K562 (cell line): ENCODE measurements around the gene ZSCAN2. TPM values are rescaled to one million over a fixed set of nuclear protein-coding genes. Genes with fewer than 3 reads are reported as not detected.

Experiments
- CSDE1 ChIP-seq, 2 experiments: fragments of 450-650 bp; IDR thresholded peaks; 2 replicates each; pipeline ENCODE4 v1.6.1; 2016; ENCODE audit warnings: mild to moderate bottlenecking in 1 of 2
- NR2C2 ChIP-seq, 2 experiments: fragments of 200-800 bp in 1 of 2; sonication (Bioruptor generic) in 1 of 2; sonication (generic) in 1 of 2; formaldehyde crosslinking in 1 of 2; IDR thresholded peaks; 2 replicates each; pipeline versions ENCODE4 v1.6.1 to v1.8.0; 2016 to 2022; ENCODE audit warnings: mild to moderate bottlenecking in 1 of 2, missing compliant biosample characterization in 1 of 2, missing genetic modification characterization in 1 of 2, missing genetic modification reagents in 1 of 2
- POLR2A ChIP-seq: fragments of 450-650 bp; conservative IDR thresholded peaks from 2 replicates; pipeline ENCODE4 v1.6.1; 2016
- RBBP5 ChIP-seq: fragments of 200-600 bp; sonication (generic); IDR thresholded peaks from 2 replicates; pipeline ENCODE4 v1.6.1; 2012; ENCODE audit warnings: borderline replicate concordance, mild to moderate bottlenecking, low read length, control low read depth, inconsistent platforms; ENCODE audit not compliant: insufficient read depth, poor library complexity, severe bottlenecking
- ZBTB40 ChIP-seq, 2 experiments: fragments of 450-650 bp in 1 of 2; sonication (generic) in 1 of 2; formaldehyde crosslinking in 1 of 2; IDR thresholded peaks; 2 replicates each; pipeline versions ENCODE4 v1.7.1 to v1.9.0; 2016 to 2022; ENCODE audit warnings: inconsistent platforms in 1 of 2, mild to moderate bottlenecking in 1 of 2, missing genetic modification reagents in 1 of 2
- ZNF318 ChIP-seq, 2 experiments: fragments of 450-650 bp; IDR thresholded peaks; 2 replicates each; pipeline ENCODE4 v1.6.1; 2016; ENCODE audit warnings: mild to moderate bottlenecking in 2 of 2, borderline replicate concordance in 1 of 2, low read depth in 1 of 2, moderate library complexity in 1 of 2
- ZNF764 ChIP-seq: fragments of 250-450 bp; sonication (Bioruptor Pico); IDR thresholded peaks from 2 replicates; pipeline ENCODE4 v1.4.0; 2020; ENCODE audit warnings: low read depth, mild to moderate bottlenecking, moderate library complexity
- polyA plus RNA-seq, 8 experiments: library from polyadenylated mRNA; depleted of rRNA in 4 of 8; stranded (reverse) in 5 of 8; unstranded in 3 of 8; fragments of >200 nt; fragmentation: Nextera tagmentation in 2 of 8; fragmentation: Illumina TruSeq in 1 of 8; extraction: Ambion mirVana in 2 of 8; extraction: Trizol in 1 of 8; gene quantifications; 2 replicates each; pipeline versions ENCODE4 v1.2.1 to v1.2.3, GENCODE V29; 2011 to 2014; ENCODE audit warnings: inconsistent platforms in 1 of 8, missing spikeins in 1 of 8
- total RNA-seq, 7 experiments: library from RNA; depleted of rRNA in 6 of 7; stranded (reverse); fragments of >200 nt in 6 of 7; fragmentation: Illumina TruSeq in 2 of 7; extraction: Trizol in 2 of 7; gene quantifications; 2 replicates each; pipeline versions ENCODE4 v1.2.1 to v1.2.3, GENCODE V29; 2011 to 2021; ENCODE audit warnings: low replicate concordance in 1 of 7

ZSCAN2 gene
- total and polyA plus RNA-seq, 9 of the 15 experiments (the other 6 are each of a cell fraction or from before 2014, with no cell fraction given) = 1.7 to 14.2 (median 6.6) TPM

- TF ChIP-seq ZNF318 (IDR thresholded peaks at IDR 0.05; ENCODE audit: borderline replicate concordance in 1 of 2, low read depth in 1 of 2) (no peak), ZBTB40 (IDR thresholded peaks at IDR 0.05) (peak; percentile 49; the same call in 1 of the 2 replicates), ZBTB40 (CRISPR knock-in tag; IDR thresholded peaks at IDR 0.05) (no peak), CSDE1 (IDR thresholded peaks at IDR 0.05) (no peak), NR2C2 (CRISPR knock-in tag; IDR thresholded peaks at IDR 0.05) (no peak), NR2C2 (tag; IDR thresholded peaks at IDR 0.05) (peak; percentile 24; the same call in 1 of the 2 replicates), POLR2A (no peak), RBBP5 (no peak), ZNF764 (CRISPR knock-in tag) (no peak)
Observed at GRCh38 chr15:84634228-84634837, 33.5 kb downstream of the ZSCAN2 start (continued).
